K562 (cell line): ENCODE results near the gene SLC25A33. TPM values are rescaled to one million over a fixed set of nuclear protein-coding genes. Genes with fewer than 3 reads are reported as not detected.

ENCODE experiments used
- ATAC-seq: fragments of 200-7000 bp; cut with Tn5 transposase; 3 replicates; pipeline ENCODE4 v1.9.1; 2020; ENCODE audit warnings: moderate library complexity
- BruUV-seq: library from RNA; stranded (reverse); fragments of 400-500 nt; replicated peaks from 2 replicates; lab custom pipeline; 2021; lab: Mats Ljungman, UMichigan
- CTCF ChIA-PET: fragments of 300-600 bp; formaldehyde crosslinking; extraction: SDS; loops from one replicate; lab custom pipeline; 2021; ENCODE audit warnings: low intra/inter-chr PET ratio; lab: Yijun Ruan, JAX
- POLR2A ChIA-PET: fragments of 300-600, 350-650 bp; sonication (Branson Sonifier 250); formaldehyde crosslinking; extraction: SDS; loops from one replicate; lab custom pipeline; 2021; ENCODE audit warnings: antibody characterized with exemption, inconsistent platforms; lab: Yijun Ruan, JAX
- DNase-seq, 4 experiments: peaks; one replicate each; pipeline versions ENCODE4 v3.0.0 to v3.0.0-alpha.2; 2011 to 2018; ENCODE audit warnings: low spot score in 3 of 4, mixed read lengths in 3 of 4; ENCODE audit errors: extremely low read depth in 1 of 4
- FAIRE-seq: peaks from 2 replicates; lab custom pipeline; 2011; peaks lifted over from hg19 to GRCh38; lab: Jason Lieb, UNC
- H2AFZ ChIP-seq: 2 replicates; pipeline ENCODE4 v1.6.0; 2011; ENCODE audit warnings: low read depth, low read length, control low read depth, inconsistent platforms
- H3K27ac ChIP-seq: fragments of 200-600 bp; 3 replicates; pipeline ENCODE4 v1.8.0; 2011; ENCODE audit warnings: low read depth, mild to moderate bottlenecking, control low read depth, inconsistent platforms, low read length, moderate library complexity, mixed read lengths; ENCODE audit errors: extremely low read depth
- H3K27me3 ChIP-seq, 2 experiments: fragments of 300-600 bp in 1 of 2; 2 replicates in 1 of 2; 3 replicates in 1 of 2; pipeline versions ENCODE4 v1.6.0 to v1.8.0; 2011; ENCODE audit warnings: inconsistent platforms in 2 of 2, low read length in 2 of 2, mild to moderate bottlenecking in 1 of 2, mixed read lengths in 1 of 2, moderate library complexity in 1 of 2; ENCODE audit not compliant: control insufficient read depth in 2 of 2, insufficient read depth in 2 of 2
- H3K36me3 ChIP-seq: fragments of 300-600 bp; 3 replicates; pipeline ENCODE4 v1.8.0; 2011; ENCODE audit warnings: mild to moderate bottlenecking, low read length, inconsistent platforms; ENCODE audit not compliant: control insufficient read depth, insufficient read depth
- H3K4me1 ChIP-seq, 2 experiments: fragments of 200-600 bp in 1 of 2; replicated peaks in 1 of 2; 2 replicates in 1 of 2; 3 replicates in 1 of 2; pipeline versions ENCODE4 v1.5.1 to v1.8.0; 2011; ENCODE audit warnings: inconsistent platforms in 2 of 2, low read length in 2 of 2, mild to moderate bottlenecking in 1 of 2, mixed read lengths in 1 of 2, moderate library complexity in 1 of 2; ENCODE audit not compliant: control insufficient read depth in 2 of 2, insufficient read depth in 2 of 2
- H3K4me2 ChIP-seq: 2 replicates; pipeline ENCODE4 v1.6.1; 2011; ENCODE audit warnings: low read length, control low read depth, inconsistent platforms, mixed read lengths; ENCODE audit not compliant: insufficient read depth
- H3K4me3 ChIP-seq: fragments of 200-600 bp; sonication (generic), shearing (Covaris generic); 2 replicates; pipeline ENCODE4 v1.5.1; 2016; ENCODE audit warnings: control low read depth, inconsistent platforms
- H3K79me2 ChIP-seq: fragments of 200-600 bp; 3 replicates; pipeline ENCODE4 v1.8.0; 2011; ENCODE audit warnings: low read length, inconsistent platforms; ENCODE audit not compliant: control insufficient read depth, insufficient read depth
- H3K9ac ChIP-seq, 2 experiments: 2 replicates each; pipeline versions ENCODE4 v1.6.0 to v1.6.1; 2011; ENCODE audit warnings: low read depth in 2 of 2, low read length in 2 of 2, control low read depth in 1 of 2, inconsistent platforms in 1 of 2, mild to moderate bottlenecking in 1 of 2, mixed read lengths in 1 of 2; ENCODE audit not compliant: insufficient read depth in 1 of 2
- H3K9me1 ChIP-seq: one replicate; pipeline ENCODE4 v1.6.0; 2011; ENCODE audit warnings: inconsistent platforms, mild to moderate bottlenecking, low read length, moderate library complexity; ENCODE audit not compliant: control insufficient read depth, insufficient read depth
- H3K9me3 ChIP-seq: replicated peaks from 2 replicates; pipeline ENCODE4 v1.5.1; 2011; ENCODE audit warnings: low read depth, low read length, inconsistent platforms; ENCODE audit not compliant: control insufficient read depth, insufficient read depth
- H4K20me1 ChIP-seq: replicated peaks from 2 replicates; pipeline ENCODE4 v1.6.1; 2011; ENCODE audit warnings: low read length, inconsistent platforms, mixed read lengths; ENCODE audit not compliant: control insufficient read depth, insufficient read depth
- BHLHE40 ChIP-seq: IDR thresholded peaks from 2 replicates; pipeline ENCODE4 v1.6.1; 2011; ENCODE audit warnings: low read length, improper control_type of control experiment
- ETV5 ChIP-seq: sonication (generic); formaldehyde crosslinking; IDR thresholded peaks from 2 replicates; pipeline ENCODE4 v1.4.0; 2020; ENCODE audit warnings: low read depth, mild to moderate bottlenecking, missing genetic modification reagents
- PTRF ChIP-seq: fragments of 450-650 bp; IDR thresholded peaks from 2 replicates; pipeline ENCODE4 v1.6.1; 2016; ENCODE audit warnings: mild to moderate bottlenecking, missing genetic modification characterization, missing compliant biosample characterization
- REST ChIP-seq, 2 experiments: fragments of 450-650 bp; formaldehyde crosslinking in 1 of 2; IDR thresholded peaks; 2 replicates each; pipeline versions ENCODE4 v1.4.0 to v1.6.1; 2014 to 2020; ENCODE audit warnings: mild to moderate bottlenecking in 2 of 2, borderline replicate concordance in 1 of 2, low read depth in 1 of 2
- SPI1 ChIP-seq: IDR thresholded peaks from 2 replicates; pipeline ENCODE4 v1.6.1; 2011; ENCODE audit warnings: low read depth, low read length, control low read depth, borderline replicate concordance
- TARDBP ChIP-seq: fragments of 450-650 bp; IDR thresholded peaks from 2 replicates; pipeline ENCODE4 v1.6.1; 2016
- USF1 ChIP-seq: sonication (generic); formaldehyde crosslinking; IDR thresholded peaks from 2 replicates; pipeline ENCODE4 v1.9.0; 2022; ENCODE audit warnings: mild to moderate bottlenecking, missing genetic modification reagents
- WHSC1 ChIP-seq: IDR thresholded peaks from one replicate; pipeline ENCODE4 v1.6.1; 2012; ENCODE audit warnings: low read length, control low read depth, inconsistent platforms
- ZNF316 ChIP-seq: fragments of 450-650 bp; IDR thresholded peaks from 2 replicates; pipeline ENCODE4 v1.6.1; 2016
- WGBS: fragments of 100-300 bp; shearing (Covaris generic); methylation state at CpG from one replicate; pipeline ENCODE4 v1.1.6; 2016; ENCODE audit warnings: low coverage, mixed read lengths; ENCODE audit not compliant: insufficient coverage; ENCODE audit errors: missing lambda C conversion rate; 5-methylcytosine and 5-hydroxymethylcytosine counted together
- in situ Hi-C: fragments of 300-500 bp; cut with MboI; formaldehyde crosslinking; loops from 4 replicates; pipeline ENCODE4 v1.15.0; 2018; ENCODE audit warnings: inconsistent platforms, mixed read lengths
- intact Hi-C: fragments of 100-400 bp; cut with micrococcal nuclease; formaldehyde crosslinking; loops from 2 replicates; pipeline ENCODE4 v1.14.2; 2022
- polyA plus RNA-seq, 8 experiments: library from polyadenylated mRNA; depleted of rRNA in 4 of 8; stranded (reverse) in 5 of 8; unstranded in 3 of 8; fragments of >200 nt; fragmentation: Nextera tagmentation in 2 of 8; fragmentation: Illumina TruSeq in 1 of 8; extraction: Ambion mirVana in 2 of 8; extraction: Trizol in 1 of 8; gene quantifications; 2 replicates each; pipeline versions ENCODE4 v1.2.1 to v1.2.3, GENCODE V29; 2011 to 2014; ENCODE audit warnings: inconsistent platforms in 1 of 8, missing spikeins in 1 of 8
- total RNA-seq, 7 experiments: library from RNA; depleted of rRNA in 6 of 7; stranded (reverse); fragments of >200 nt in 6 of 7; fragmentation: Illumina TruSeq in 2 of 7; extraction: Trizol in 2 of 7; gene quantifications; 2 replicates each; pipeline versions ENCODE4 v1.2.1 to v1.2.3, GENCODE V29; 2011 to 2021; ENCODE audit warnings: low replicate concordance in 1 of 7

Gene SLC25A33
- total and polyA plus RNA-seq, 9 of the 15 experiments (the other 6 are each of a cell fraction or from before 2014, with no cell fraction given): 3.2 to 23.5 (median 17.5) TPM

- H3K9ac ChIP-seq: 0 out of 4 replicates have a peak overlapping the region, but pooled peaks of 1 of the 2 experiments have one; percentile 14
- ATAC-seq (no peak), DNase-seq (no peak), FAIRE-seq (no peak)
- no peaks in the 10 kb centered on the region for H3K9me1 ChIP-seq
- H3K4me2 ChIP-seq: no peak overlapping the region
- no peak overlapping the region for H3K4me3 ChIP-seq
- ChIA-PET POLR2A (interaction anchor here (0.6 to 1.6 kb wide), 2 partner anchors 40 to 193 kb away, joined by 3 read pairs; no protein-coding TSS in a partner anchor), CTCF (no interaction called here)
- TF ChIP-seq SPI1 (no peak), ETV5 (CRISPR knock-in tag) (no peak), TARDBP (no peak), ZNF316 (0 out of 2 replicates have a peak, but pooled peaks have one; percentile 6), PTRF (tag) (no peak), REST (IDR thresholded peaks at IDR 0.05; ENCODE audit: borderline replicate concordance) (peak; percentile 58), REST (CRISPR knock-in tag; IDR thresholded peaks at IDR 0.05; ENCODE audit: low read depth) (no peak), BHLHE40 (peak; percentile 54; the same call in 1 of the 2 replicates), WHSC1 (no peak), USF1 (CRISPR knock-in tag) (0 out of 2 replicates have a peak, but pooled peaks have one; percentile 9)
- no peak overlapping the region for H2AFZ ChIP-seq
- H3K4me1 ChIP-seq: peaks cover 0 to 2% of the 10 kb centered on the region in 2 experiments; a peak in 1 of 5 replicates
- no peaks in the 10 kb centered on the region for H3K9me3 ChIP-seq
- in situ Hi-C loops: loop anchor here (5.0 kb wide), 1 partner anchor 66 kb away; no protein-coding TSS in a partner anchor
- no peaks in the 10 kb centered on the region; the same call in 1 of the 2 replicates for H4K20me1 ChIP-seq
- 3% methylated on average over 17 of the region's 17 CpGs for WGBS
- peaks cover 32 to 63% of the 10 kb centered on the region in 2 experiments for H3K27me3 ChIP-seq
- H3K27ac ChIP-seq: no peak overlapping the region
- no TSS peak for BruUV-seq
- no peaks in the 10 kb centered on the region for H3K36me3 ChIP-seq
- intact Hi-C loops: loop anchor here (5.0 kb wide), 1 partner anchor 86 kb away; the partner anchor contains the start of gene TMEM201
- no peaks in the 10 kb centered on the region for H3K79me2 ChIP-seq
Measured at GRCh38 chr1:9500756-9501754, 38.2 kb upstream of the SLC25A33 start.
